ENCODE measurements around the gene MAMSTR. TPM values are rescaled to one million over a fixed set of nuclear protein-coding genes. Genes with fewer than 3 reads are reported as not detected.
A peak's percentile ranks its signal among the peaks of the same experiment; 100 is the strongest.

Gene MAMSTR
- polyA plus RNA-seq, 1 donor (not counting 4 experiments of a cell fraction or from before 2014, with no cell fraction given) = 0.35 TPM

- dilution Hi-C loops (cut with MboI; ENCODE audit: extremely low pct_ligation_motif_present, low sequenced_read_pairs) = no loop called here
These were observed 25.9 kb upstream of the MAMSTR start for GRCh38 chr19:48745208-48745995.

GRCh38 chr19:48742096-48742495, 22.6 kb upstream of the MAMSTR start:
- Histone ChIP-seq H3K27ac (ENCODE audit: control insufficient read depth, insufficient read depth, low read length) (no peak overlapping the region), H3K4me2 (ENCODE audit: control insufficient read depth, extremely low read depth, insufficient read depth, low read depth, low read length) (no peak overlapping the region), H3K9ac (ENCODE audit: control insufficient read depth, extremely low read depth, insufficient read depth, low read length) (no peak overlapping the region), H3K4me3 (ENCODE audit: control insufficient read depth in 2 of 3, extremely low read depth in 1 of 3, insufficient read depth in 2 of 3, low read depth in 1 of 3, low read length in 3 of 3) (no peak overlapping the region), H4K20me1 (ENCODE audit: control insufficient read depth, extremely low read depth, insufficient read depth, low read length) (no peaks in the 10 kb centered on the region), H2AFZ (ENCODE audit: control insufficient read depth, low read length) (no peak overlapping the region), H3K9me3 (ENCODE audit: control insufficient read depth, low read depth, low read length) (no peaks in the 10 kb centered on the region), H3K4me1 (ENCODE audit: control insufficient read depth, extremely low read depth, insufficient read depth, low read length) (peaks cover 16% of the 10 kb centered on the region), H3K79me2 (ENCODE audit: control insufficient read depth, insufficient read depth, low read length) (no peaks in the 10 kb centered on the region), H3K27me3 (ENCODE audit: control insufficient read depth, extremely low read depth, insufficient read depth, low read length) (no peaks in the 10 kb centered on the region), H3K9me1 (ENCODE audit: control insufficient read depth, extremely low read depth, insufficient read depth, low read length) (no peaks in the 10 kb centered on the region), H3K36me3 (ENCODE audit: control insufficient read depth in 2 of 2, extremely low read depth in 1 of 2, insufficient read depth in 2 of 2, low read length in 2 of 2) (peaks cover 0 to 3% of the 10 kb centered on the region in 2 experiments)
- TF ChIP-seq CTCF (optimal IDR thresholded peaks at IDR 0.05 in 1 of 3, IDR thresholded peaks at IDR 0.05 in 1 of 3, conservative IDR thresholded peaks at IDR 0.05 in 1 of 3; ENCODE audit: extremely low read depth in 1 of 3, insufficient read depth in 2 of 3, low read length in 3 of 3) (no peak), EZH2 (IDR thresholded peaks at IDR 0.05; ENCODE audit: low read length) (no peak)
- FAIRE-seq (no peak), DNase-seq (ENCODE audit: low read depth, low spot score) (no peak)
- dilution Hi-C loops (cut with MboI; ENCODE audit: extremely low pct_ligation_motif_present, low sequenced_read_pairs) = no loop called here

More at GRCh38 chr19:48745208-48745995, 25.9 kb upstream of the MAMSTR start:
- FAIRE-seq (peak; percentile 20), DNase-seq (ENCODE audit: low read depth, low spot score) (no peak)
- Histone ChIP-seq H3K27me3 (ENCODE audit: control insufficient read depth, extremely low read depth, insufficient read depth, low read length) (no peaks in the 10 kb centered on the region), H2AFZ (ENCODE audit: control insufficient read depth, low read length) (no peak overlapping the region), H3K9ac (ENCODE audit: control insufficient read depth, extremely low read depth, insufficient read depth, low read length) (no peak overlapping the region), H3K79me2 (ENCODE audit: control insufficient read depth, insufficient read depth, low read length) (peaks cover 10% of the 10 kb centered on the region), H4K20me1 (ENCODE audit: control insufficient read depth, extremely low read depth, insufficient read depth, low read length) (no peaks in the 10 kb centered on the region), H3K4me1 (ENCODE audit: control insufficient read depth, extremely low read depth, insufficient read depth, low read length) (peaks cover 10% of the 10 kb centered on the region), H3K9me1 (ENCODE audit: control insufficient read depth, extremely low read depth, insufficient read depth, low read length) (no peaks in the 10 kb centered on the region), H3K36me3 (ENCODE audit: control insufficient read depth in 2 of 2, extremely low read depth in 1 of 2, insufficient read depth in 2 of 2, low read length in 2 of 2) (peaks cover 13 to 14% of the 10 kb centered on the region in 2 experiments), H3K27ac (ENCODE audit: control insufficient read depth, insufficient read depth, low read length) (no peak overlapping the region), H3K4me3 (ENCODE audit: control insufficient read depth in 2 of 3, extremely low read depth in 1 of 3, insufficient read depth in 2 of 3, low read depth in 1 of 3, low read length in 3 of 3) (no peak overlapping the region), H3K9me3 (ENCODE audit: control insufficient read depth, low read depth, low read length) (no peaks in the 10 kb centered on the region), H3K4me2 (ENCODE audit: control insufficient read depth, extremely low read depth, insufficient read depth, low read depth, low read length) (no peak overlapping the region)
- no peak for TF ChIP-seq EZH2 (IDR thresholded peaks at IDR 0.05; ENCODE audit: low read length)
- TF ChIP-seq CTCF (optimal IDR thresholded peaks at IDR 0.05 in 1 of 3, IDR thresholded peaks at IDR 0.05 in 1 of 3, conservative IDR thresholded peaks at IDR 0.05 in 1 of 3; ENCODE audit: extremely low read depth in 1 of 3, insufficient read depth in 2 of 3, low read length in 3 of 3) = no peak
